Esophagus (tissue), 2 donors: Measurements from ENCODE around the gene NPSR1. TPM values are rescaled to one million over a fixed set of nuclear protein-coding genes. Genes with fewer than 3 reads are reported as not detected.

ENCODE experiments used
- H3K27ac ChIP-seq, 2 donors: one replicate each; pipeline ENCODE4 v1.5.1; 2013; ENCODE audit warnings: low read depth in 2 of 2, mild to moderate bottlenecking in 2 of 2, inconsistent platforms in 1 of 2, low read length in 1 of 2, moderate library complexity in 1 of 2
- H3K27me3 ChIP-seq, 2 donors: one replicate each; pipeline ENCODE4 v1.6.1; 2013; ENCODE audit warnings: low read length in 2 of 2, control low read depth in 1 of 2, mild to moderate bottlenecking in 1 of 2; ENCODE audit not compliant: insufficient read depth in 2 of 2, control insufficient read depth in 1 of 2
- H3K36me3 ChIP-seq, 2 donors: one replicate each; pipeline ENCODE4 v1.6.1; 2013; ENCODE audit warnings: low read length in 1 of 2; ENCODE audit not compliant: control insufficient read depth in 2 of 2, insufficient read depth in 2 of 2
- H3K4me1 ChIP-seq, 2 donors: one replicate each; pipeline ENCODE4 v1.6.1; 2013; ENCODE audit warnings: low read length in 1 of 2; ENCODE audit not compliant: control insufficient read depth in 2 of 2, insufficient read depth in 2 of 2
- H3K4me3 ChIP-seq, 2 donors: one replicate each; pipeline ENCODE4 v1.5.1; 2013; ENCODE audit warnings: low read length in 2 of 2, mild to moderate bottlenecking in 2 of 2, low read depth in 1 of 2, moderate library complexity in 1 of 2
- H3K9me3 ChIP-seq, 2 donors: one replicate each; pipeline ENCODE4 v1.6.1; 2013; ENCODE audit warnings: mild to moderate bottlenecking in 2 of 2, low read depth in 1 of 2, low read length in 1 of 2, moderate library complexity in 1 of 2; ENCODE audit not compliant: control insufficient read depth in 2 of 2, insufficient read depth in 1 of 2
- WGBS, 2 donors: extraction: QIAGEN DNeasy Blood & Tissue Kit; methylation state at CpG; one replicate each; pipeline ENCODE4 v1.1.7; 2013; 5-methylcytosine and 5-hydroxymethylcytosine counted together
- polyA plus RNA-seq, 2 donors: library from polyadenylated mRNA; stranded (reverse); fragments of 200-250 nt; gene quantifications; one replicate each; pipeline ENCODE4 v1.2.3, GENCODE V29; 2013
- donor health status: healthy with polysubstance abuse.
- donor health status: Bipolar disorder and iron deficiency.

The NPSR1 gene
- polyA plus RNA-seq, 2 donors: not detected

DNA sequence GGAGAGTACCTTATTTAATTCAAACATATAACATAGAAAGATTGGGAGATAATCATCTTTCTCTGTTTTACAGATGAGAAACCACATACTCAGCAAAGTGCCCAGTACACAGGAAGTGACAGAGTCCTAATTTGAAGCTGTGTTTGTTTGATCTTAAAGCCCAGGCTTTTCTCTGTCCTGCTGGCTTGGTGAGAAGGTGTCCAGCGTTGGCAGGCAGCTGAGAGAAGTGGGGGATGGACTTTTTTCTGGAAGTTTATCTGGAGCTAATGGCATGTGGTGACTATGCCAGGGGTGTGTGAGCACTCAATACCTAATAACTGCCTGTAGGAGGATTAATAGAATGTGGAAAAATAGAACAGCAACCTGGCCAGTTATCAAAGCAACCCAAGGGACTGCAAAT, 60.8 kb downstream of the NPSR1 start:
- Histone ChIP-seq H3K4me1 (no peaks in the 10 kb centered on the region), H3K4me3 (no peak overlapping the region), H3K27ac (no peak overlapping the region), H3K27me3 (no peaks in the 10 kb centered on the region), H3K9me3 (no peaks in the 10 kb centered on the region), H3K36me3 (no peaks in the 10 kb centered on the region)
- WGBS, 2 donors: 11 to 32% methylated on average over 1 of the region's 1 CpG

DNA sequence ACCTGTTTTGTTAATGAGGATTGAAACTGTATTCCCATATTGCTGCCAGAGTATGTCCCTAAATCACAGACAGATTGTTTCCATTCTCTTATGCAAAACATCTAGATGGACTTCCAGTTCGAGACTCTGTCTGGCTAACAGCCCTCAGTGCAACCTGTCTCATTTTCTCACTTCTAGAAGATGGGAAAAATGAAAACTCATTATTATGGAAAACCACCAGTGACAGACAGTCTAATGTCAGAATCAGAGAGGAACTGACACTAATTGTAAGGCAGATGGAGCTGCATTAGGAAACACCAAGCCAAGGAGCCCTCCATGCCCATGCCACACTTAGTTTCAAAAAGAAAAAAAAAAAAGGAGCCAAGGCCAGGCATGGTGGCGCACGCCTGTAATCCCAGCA, 61.6 kb downstream of the NPSR1 start:
- Histone ChIP-seq H3K9me3 (no peaks in the 10 kb centered on the region), H3K4me3 (no peak overlapping the region), H3K27me3 (no peaks in the 10 kb centered on the region), H3K36me3 (no peaks in the 10 kb centered on the region), H3K27ac (no peak overlapping the region), H3K4me1 (no peaks in the 10 kb centered on the region)
- 85 to 91% methylated on average over 3 of the region's 3 CpGs for WGBS, 2 donors

- H3K27ac ChIP-seq: no peak overlapping the region
Observed at GRCh38 chr7:34720289-34720688, 62.3 kb downstream of the NPSR1 start.

GRCh38 chr7:34723338-34723737, 65.3 kb downstream of the NPSR1 start:
- Histone ChIP-seq H3K9me3 (no peaks in the 10 kb centered on the region), H3K4me3 (no peak overlapping the region), H3K27ac (no peak overlapping the region), H3K27me3 (no peaks in the 10 kb centered on the region), H3K4me1 (no peaks in the 10 kb centered on the region), H3K36me3 (no peaks in the 10 kb centered on the region)

More at GRCh38 chr7:34720289-34720688, 62.3 kb downstream of the NPSR1 start:
- Histone ChIP-seq H3K4me1 (no peaks in the 10 kb centered on the region), H3K36me3 (no peaks in the 10 kb centered on the region), H3K9me3 (no peaks in the 10 kb centered on the region), H3K27me3 (no peaks in the 10 kb centered on the region), H3K4me3 (no peak overlapping the region)

- Histone ChIP-seq H3K36me3 (no peaks in the 10 kb centered on the region), H3K4me3 (no peak overlapping the region), H3K9me3 (no peaks in the 10 kb centered on the region), H3K4me1 (no peaks in the 10 kb centered on the region), H3K27me3 (no peaks in the 10 kb centered on the region), H3K27ac (no peak overlapping the region)
- 50 to 55% methylated on average over 2 of the region's 2 CpGs for WGBS, 2 donors
Observed at GRCh38 chr7:34723866-34724490, 66.0 kb downstream of the NPSR1 start.

- no peaks in the 10 kb centered on the region for H3K9me3 ChIP-seq
- no peaks in the 10 kb centered on the region for H3K27me3 ChIP-seq
- H3K4me1 ChIP-seq: no peaks in the 10 kb centered on the region
- no peak overlapping the region for H3K4me3 ChIP-seq
- 85 to 90% methylated on average over 1 of the region's 1 CpG for WGBS, 2 donors
- H3K27ac ChIP-seq: no peak overlapping the region
- no peaks in the 10 kb centered on the region for H3K36me3 ChIP-seq
Observed at GRCh38 chr7:34726221-34726620, 68.2 kb downstream of the NPSR1 start.

DNA sequence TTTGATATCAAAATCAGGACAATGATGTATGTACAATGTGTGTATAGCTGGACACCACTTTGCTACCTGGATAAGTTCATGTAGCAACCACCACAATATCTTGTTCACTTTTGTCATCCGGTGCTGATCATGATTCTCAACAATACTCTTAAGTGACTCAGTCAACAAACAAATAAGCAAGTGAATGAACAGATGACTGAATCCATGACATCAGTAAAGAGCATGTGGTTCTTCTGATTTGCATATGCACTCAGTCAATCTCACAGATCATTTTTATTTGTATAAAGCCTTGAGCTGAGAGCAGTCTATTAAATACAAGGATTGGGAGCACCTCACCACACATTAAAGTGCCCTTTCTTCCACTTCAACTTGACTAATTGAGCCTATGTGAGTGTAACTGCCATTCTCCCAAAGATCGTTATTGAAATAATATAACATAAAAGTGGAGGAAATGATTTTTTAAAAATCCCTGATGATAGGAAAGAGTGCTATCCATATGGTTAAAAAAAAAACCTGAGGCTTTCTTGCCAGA, 69.5 kb downstream of the NPSR1 start:
- H3K4me1 ChIP-seq: no peaks in the 10 kb centered on the region
- no peak overlapping the region for H3K27ac ChIP-seq
- no peaks in the 10 kb centered on the region for H3K27me3 ChIP-seq
- WGBS, 2 donors: 82 to 86% methylated on average over 2 of the region's 2 CpGs
- H3K36me3 ChIP-seq: no peaks in the 10 kb centered on the region
- no peaks in the 10 kb centered on the region for H3K9me3 ChIP-seq
- H3K4me3 ChIP-seq: no peak overlapping the region

DNA sequence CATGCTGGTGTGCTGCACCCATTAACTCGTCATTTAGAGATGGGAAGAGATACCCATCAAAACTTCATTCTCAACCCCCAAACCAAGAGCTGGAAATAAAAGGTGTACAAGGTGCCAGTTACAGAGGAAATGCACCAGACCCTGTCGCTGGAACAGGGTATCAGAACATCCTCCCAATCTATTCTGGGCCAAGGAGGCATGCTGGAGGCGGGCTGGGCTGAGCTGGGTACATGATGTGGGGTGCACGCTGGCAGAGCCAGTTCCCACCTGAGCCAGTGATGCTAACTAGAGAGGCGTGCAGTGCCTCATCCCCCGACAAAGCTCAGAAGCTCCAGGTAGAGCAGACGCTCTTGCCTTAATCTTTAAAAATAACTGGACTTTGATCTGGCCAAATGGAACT, 70.1 kb downstream of the NPSR1 start:
- Histone ChIP-seq H3K4me1 (no peaks in the 10 kb centered on the region), H3K36me3 (no peaks in the 10 kb centered on the region), H3K27ac (no peak overlapping the region), H3K4me3 (no peak overlapping the region), H3K27me3 (no peaks in the 10 kb centered on the region), H3K9me3 (no peaks in the 10 kb centered on the region)
- 79 to 83% methylated on average over 7 of the region's 7 CpGs for WGBS, 2 donors

- H3K9me3 ChIP-seq: no peaks in the 10 kb centered on the region
- H3K36me3 ChIP-seq: no peaks in the 10 kb centered on the region
- no peaks in the 10 kb centered on the region for H3K27me3 ChIP-seq
- no peak overlapping the region for H3K4me3 ChIP-seq
- no peak overlapping the region for H3K27ac ChIP-seq
- no peaks in the 10 kb centered on the region for H3K4me1 ChIP-seq
- WGBS, 2 donors: 92% methylated on average over 1 of the region's 1 CpG
Observed at GRCh38 chr7:34734771-34735170, 76.8 kb downstream of the NPSR1 start.

GRCh38 chr7:34735526-34735925, 77.5 kb downstream of the NPSR1 start:
- 48 to 53% methylated on average over 2 of the region's 2 CpGs for WGBS, 2 donors
- no peaks in the 10 kb centered on the region for H3K36me3 ChIP-seq
- no peak overlapping the region for H3K4me3 ChIP-seq
- no peaks in the 10 kb centered on the region for H3K4me1 ChIP-seq
- H3K9me3 ChIP-seq: no peaks in the 10 kb centered on the region
- H3K27me3 ChIP-seq: no peaks in the 10 kb centered on the region
- no peak overlapping the region for H3K27ac ChIP-seq
